Suppressor macrophage treated with lipopolysaccharide for 1 hour (primary cell): ENCODE measurements around the gene HUNK.
"Not testable (repeated sequence)": the region's sequence is repeated elsewhere in the genome, so short reads cannot be mapped to it uniquely, and the experiment has no call there.

Source experiments
- DNase-seq, 3 donors: peaks; one replicate each; pipeline ENCODE4 v3.0.0-alpha.2; 2020 to 2022

The HUNK gene

GRCh38 chr21:31923756-31924155, 50.9 kb downstream of the HUNK start:
- DNase-seq: no peak

GRCh38 chr21:31924548-31924947, 51.7 kb downstream of the HUNK start:
- no peak for DNase-seq

GRCh38 chr21:31926498-31926897, 53.7 kb downstream of the HUNK start:
- no peak for DNase-seq

GRCh38 chr21:31927689-31928353, 55.0 kb downstream of the HUNK start:
- no peak for DNase-seq

GRCh38 chr21:31928656-31929055, 55.8 kb downstream of the HUNK start:
- no peak for DNase-seq

GRCh38 chr21:31929548-31929947, 56.7 kb downstream of the HUNK start:
- no peak for DNase-seq

- no peak for DNase-seq
These were observed 57.2 kb downstream of the HUNK start for GRCh38 chr21:31930001-31930400.

- DNase-seq: no peak
These were observed 59.0 kb downstream of the HUNK start for GRCh38 chr21:31931644-31932469.

GRCh38 chr21:31932470-31932764, 59.6 kb downstream of the HUNK start:
- DNase-seq: no peak

- DNase-seq: no peak
These were observed 64.5 kb downstream of the HUNK start for GRCh38 chr21:31937303-31937702.

- DNase-seq: no peak
These were observed 65.8 kb downstream of the HUNK start for GRCh38 chr21:31938330-31939301.

- no peak for DNase-seq
These were observed 68.9 kb downstream of the HUNK start for GRCh38 chr21:31941694-31942093.

- DNase-seq: no peak
These were observed 70.7 kb downstream of the HUNK start for GRCh38 chr21:31943561-31943960.

GRCh38 chr21:31945141-31945540, 72.3 kb downstream of the HUNK start:
- DNase-seq: no peak

- DNase-seq: no peak
These were observed 72.7 kb downstream of the HUNK start for GRCh38 chr21:31945546-31945945.

GRCh38 chr21:31946231-31946630, 73.4 kb downstream of the HUNK start:
- no peak for DNase-seq

- DNase-seq: not testable (repeated sequence)
These were observed 74.2 kb downstream of the HUNK start for GRCh38 chr21:31946876-31947550.

GRCh38 chr21:31948676-31949075, 75.9 kb downstream of the HUNK start:
- DNase-seq: no peak

GRCh38 chr21:31952828-31953227, 80.0 kb downstream of the HUNK start:
- DNase-seq: no peak

GRCh38 chr21:31957631-31958030, 84.8 kb downstream of the HUNK start:
- no peak for DNase-seq

- no peak for DNase-seq
These were observed 87.1 kb downstream of the HUNK start for GRCh38 chr21:31959881-31960280.

- no peak for DNase-seq
These were observed 88.2 kb downstream of the HUNK start for GRCh38 chr21:31961027-31961426.

- no peak for DNase-seq
These were observed 88.9 kb downstream of the HUNK start for GRCh38 chr21:31961704-31962103.
